WERI-Rb-1 (cell line): ENCODE measurements around the gene FNDC3B.

Experiments
- DNase-seq: peaks from one replicate; pipeline ENCODE4 v3.0.0-alpha.2; 2020
- H3K27ac ChIP-seq: fragments of 250-450 bp; sonication (Bioruptor Pico); 2 replicates; pipeline ENCODE4 v1.5.1; 2020; ENCODE audit warnings: mild to moderate bottlenecking, moderate library complexity
- H3K27me3 ChIP-seq: fragments of 250-450 bp; sonication (Bioruptor Pico); 2 replicates; pipeline ENCODE4 v1.5.1; 2021; ENCODE audit warnings: mild to moderate bottlenecking, low read depth, moderate library complexity; ENCODE audit not compliant: insufficient read depth, severe bottlenecking
- H3K36me3 ChIP-seq: fragments of 250-450 bp; sonication (Bioruptor Pico); 2 replicates; pipeline ENCODE4 v1.5.1; 2020; ENCODE audit warnings: mild to moderate bottlenecking, moderate library complexity
- H3K4me3 ChIP-seq: 2 replicates; pipeline ENCODE4 v1.5.1; 2011; ENCODE audit warnings: low read depth, mild to moderate bottlenecking, control low read depth, low read length
- H3K9me3 ChIP-seq: fragments of 250-450 bp; sonication (Bioruptor Pico); 2 replicates; pipeline ENCODE4 v1.5.1; 2021; ENCODE audit warnings: mild to moderate bottlenecking, moderate library complexity; ENCODE audit not compliant: severe bottlenecking
- CTCF ChIP-seq: IDR thresholded peaks from 2 replicates; pipeline ENCODE4 v1.5.1; 2011; ENCODE audit warnings: low read depth, mild to moderate bottlenecking, control low read depth, inconsistent platforms, low read length

The FNDC3B gene

GRCh38 chr3:172378439-172378838, 339.1 kb downstream of the FNDC3B start:
- H3K9me3 ChIP-seq = no peaks in the 10 kb centered on the region
- H3K27me3 ChIP-seq = no peaks in the 10 kb centered on the region
- H3K4me3 ChIP-seq = no peak overlapping the region
- DNase-seq = no peak
- no peak overlapping the region for H3K27ac ChIP-seq
- peaks cover 26% of the 10 kb centered on the region for H3K36me3 ChIP-seq
- TF ChIP-seq CTCF = no peak

DNA sequence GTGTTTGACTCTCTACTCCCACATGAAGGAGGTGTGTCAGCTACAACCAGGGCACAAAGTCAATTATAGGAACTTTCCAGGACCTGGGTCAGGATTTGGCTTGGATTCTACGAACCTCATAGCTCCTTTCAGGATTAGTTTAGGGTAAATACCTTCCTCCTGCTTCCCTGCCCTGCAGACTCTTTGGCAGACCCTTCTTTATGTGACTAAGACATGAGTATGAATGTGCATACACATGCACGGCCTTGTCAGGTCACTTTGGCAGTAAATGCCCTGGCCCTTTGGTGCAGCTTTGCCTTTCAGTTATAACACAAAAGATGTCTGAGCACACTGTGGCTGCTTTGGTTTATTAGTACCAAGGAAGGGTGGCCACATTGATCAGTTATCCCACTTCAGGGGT, 340.0 kb downstream of the FNDC3B start:
- TF ChIP-seq CTCF = no peak
- no peak overlapping the region for H3K27ac ChIP-seq
- no peaks in the 10 kb centered on the region for H3K9me3 ChIP-seq
- DNase-seq = no peak
- H3K27me3 ChIP-seq = no peaks in the 10 kb centered on the region
- H3K4me3 ChIP-seq = no peak overlapping the region
- peaks cover 26% of the 10 kb centered on the region for H3K36me3 ChIP-seq

DNA sequence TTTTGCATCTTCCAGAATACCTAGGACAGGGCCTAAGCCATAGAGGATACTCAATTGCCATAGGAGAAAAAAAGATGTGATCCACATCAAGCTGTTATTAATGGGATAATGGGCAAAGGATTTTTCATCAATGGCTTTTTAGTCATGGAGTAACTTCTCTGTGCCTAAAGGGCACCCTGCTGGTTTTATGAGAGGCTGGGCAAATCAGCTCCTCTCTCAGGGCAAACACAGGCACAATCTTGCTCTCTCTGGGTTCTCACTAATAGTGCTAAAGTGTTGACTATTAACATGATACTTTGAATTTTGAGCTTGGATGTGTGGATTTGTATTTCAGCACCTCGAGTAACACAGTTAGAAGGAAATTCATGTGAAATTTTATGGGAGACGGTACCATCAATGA, 341.3 kb downstream of the FNDC3B start:
- Histone ChIP-seq H3K4me3 (no peak overlapping the region), H3K27ac (no peak overlapping the region), H3K27me3 (no peaks in the 10 kb centered on the region), H3K9me3 (no peaks in the 10 kb centered on the region), H3K36me3 (peaks cover 26% of the 10 kb centered on the region)
- DNase-seq = no peak
- no peak for TF ChIP-seq CTCF

DNA sequence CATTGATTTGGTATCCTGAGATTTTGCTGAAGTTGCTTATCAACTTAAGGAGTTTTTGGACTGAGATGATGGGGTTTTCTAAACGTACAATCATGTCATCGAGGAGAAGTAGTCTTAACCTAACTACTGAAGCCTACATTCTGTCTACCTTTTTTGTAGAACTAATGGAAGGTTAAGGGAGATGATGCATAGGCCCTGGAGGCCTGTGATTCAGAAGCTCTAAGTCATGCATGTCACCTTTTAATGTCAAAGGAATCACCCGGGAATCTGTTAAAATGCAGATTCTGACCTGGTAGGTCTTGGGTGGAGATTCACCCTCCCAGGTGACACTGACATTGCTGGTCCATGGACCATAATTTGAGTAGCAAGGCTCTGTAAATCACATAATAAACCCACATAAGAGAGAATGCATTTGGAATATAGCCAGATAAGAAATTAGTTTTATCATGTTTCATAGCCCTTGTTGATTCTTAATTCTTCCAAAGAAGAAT, 344.0 kb downstream of the FNDC3B start:
- Histone ChIP-seq H3K9me3 (no peaks in the 10 kb centered on the region), H3K27ac (no peak overlapping the region), H3K4me3 (no peak overlapping the region), H3K36me3 (peaks cover 24% of the 10 kb centered on the region), H3K27me3 (no peaks in the 10 kb centered on the region)
- DNase-seq = no peak
- TF ChIP-seq CTCF = no peak

DNA sequence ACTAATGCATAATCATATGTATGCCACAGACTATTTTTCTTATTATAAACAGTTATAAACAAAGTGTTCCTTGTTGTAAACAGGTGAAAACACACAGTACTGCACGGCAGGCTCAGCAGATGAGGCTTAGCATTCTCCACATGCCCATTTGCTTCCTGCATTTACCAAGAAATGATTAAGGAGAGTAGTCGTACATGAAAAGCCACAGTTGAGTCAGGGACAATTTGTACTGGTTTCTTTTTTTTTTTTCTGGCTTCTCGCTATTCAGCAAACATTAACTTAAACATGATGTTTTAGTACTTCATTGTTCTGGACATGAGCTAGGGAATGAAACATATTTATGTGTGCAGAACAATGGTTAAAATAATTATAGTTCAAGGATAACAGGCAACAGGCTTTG, 345.5 kb downstream of the FNDC3B start:
- H3K4me3 ChIP-seq = no peak overlapping the region
- no peaks in the 10 kb centered on the region for H3K9me3 ChIP-seq
- no peaks in the 10 kb centered on the region for H3K27me3 ChIP-seq
- no peak overlapping the region for H3K27ac ChIP-seq
- peaks cover 9% of the 10 kb centered on the region for H3K36me3 ChIP-seq
- TF ChIP-seq CTCF = no peak
- DNase-seq = no peak

GRCh38 chr3:172387728-172388127, 348.4 kb downstream of the FNDC3B start:
- no peak for TF ChIP-seq CTCF
- Histone ChIP-seq H3K4me3 (no peak overlapping the region), H3K9me3 (no peaks in the 10 kb centered on the region), H3K36me3 (no peaks in the 10 kb centered on the region), H3K27me3 (no peaks in the 10 kb centered on the region), H3K27ac (no peak overlapping the region)
- DNase-seq = no peak
